Measurements from ENCODE around the gene ZBED6. TPM values are rescaled to one million over a fixed set of nuclear protein-coding genes. Genes with fewer than 3 reads are reported as not detected.

ZBED6 gene
- total and polyA plus RNA-seq, 2 experiments from 2014 or later, result 3.1 to 8.6 TPM

- no peak for TF ChIP-seq CTCF (IDR thresholded peaks at IDR 0.05; ENCODE audit: low read depth, low read length)
- Histone ChIP-seq H3K36me3 (peaks cover 8% of the 10 kb centered on the region), H3K4me3 (no peak overlapping the region), H3K27ac (no peak overlapping the region), H3K4me1 (ENCODE audit: low read depth) (peaks cover 47% of the 10 kb centered on the region), H3K9me3 (ENCODE audit: low read depth) (no peaks in the 10 kb centered on the region), H3K27me3 (no peaks in the 10 kb centered on the region)
- DNase-seq (ENCODE audit: low read depth in 1 of 2, low spot score in 1 of 2), result no peak
Measured at GRCh38 chr1:203799157-203799556, 3.7 kb downstream of the ZBED6 start.

DNA sequence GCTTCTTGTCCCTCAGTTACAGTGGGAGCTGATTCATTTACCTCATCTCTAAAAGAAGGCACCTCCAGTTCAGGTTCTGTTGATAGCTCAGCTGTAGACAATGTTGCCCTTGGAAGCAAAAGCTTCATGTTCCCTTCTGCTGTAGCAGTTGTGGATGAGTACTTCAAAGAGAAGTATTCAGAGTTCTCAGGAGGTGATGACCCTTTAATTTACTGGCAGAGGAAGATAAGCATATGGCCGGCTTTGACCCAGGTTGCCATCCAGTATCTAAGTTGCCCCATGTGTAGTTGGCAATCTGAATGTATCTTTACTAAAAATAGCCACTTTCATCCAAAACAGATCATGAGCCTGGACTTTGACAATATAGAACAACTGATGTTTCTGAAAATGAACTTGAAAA lies 4.5 kb downstream of the ZBED6 start:
- Histone ChIP-seq H3K27ac (no peak overlapping the region), H3K36me3 (peaks cover 8% of the 10 kb centered on the region), H3K4me1 (ENCODE audit: low read depth) (peaks cover 43% of the 10 kb centered on the region), H3K4me3 (no peak overlapping the region), H3K27me3 (no peaks in the 10 kb centered on the region), H3K9me3 (ENCODE audit: low read depth) (no peaks in the 10 kb centered on the region)
- DNase-seq (ENCODE audit: low read depth in 1 of 2, low spot score in 1 of 2), result no peak
- TF ChIP-seq CTCF (IDR thresholded peaks at IDR 0.05; ENCODE audit: low read depth, low read length), result no peak

GRCh38 chr1:203805689-203806088 lies 10.3 kb downstream of the ZBED6 start:
- no peak for DNase-seq (ENCODE audit: low read depth in 1 of 2, low spot score in 1 of 2)
- H3K36me3 ChIP-seq, result peaks cover 21% of the 10 kb centered on the region
- no peaks in the 10 kb centered on the region for H3K27me3 ChIP-seq
- H3K9me3 ChIP-seq (ENCODE audit: low read depth), result no peaks in the 10 kb centered on the region
- no peak overlapping the region for H3K4me3 ChIP-seq
- H3K4me1 ChIP-seq (ENCODE audit: low read depth), result peaks cover 2% of the 10 kb centered on the region
- no peak overlapping the region for H3K27ac ChIP-seq
- TF ChIP-seq CTCF (IDR thresholded peaks at IDR 0.05; ENCODE audit: low read depth, low read length), result no peak

- H3K4me1 ChIP-seq (ENCODE audit: low read depth), result no peaks in the 10 kb centered on the region
- no peaks in the 10 kb centered on the region for H3K27me3 ChIP-seq
- no peak for TF ChIP-seq CTCF (IDR thresholded peaks at IDR 0.05; ENCODE audit: low read depth, low read length)
- H3K4me3 ChIP-seq, result no peak overlapping the region
- peaks cover 19% of the 10 kb centered on the region for H3K36me3 ChIP-seq
- H3K27ac ChIP-seq, result no peak overlapping the region
- no peaks in the 10 kb centered on the region for H3K9me3 ChIP-seq (ENCODE audit: low read depth)
- peak in 1 of 2 donors; percentile 25 for DNase-seq (ENCODE audit: low read depth in 1 of 2, low spot score in 1 of 2)
Measured at GRCh38 chr1:203807196-203807595, 11.8 kb downstream of the ZBED6 start.

- peaks cover 29% of the 10 kb centered on the region for H3K36me3 ChIP-seq
- no peak overlapping the region for H3K4me3 ChIP-seq
- no peak overlapping the region for H3K27ac ChIP-seq
- no peaks in the 10 kb centered on the region for H3K27me3 ChIP-seq
- no peaks in the 10 kb centered on the region for H3K9me3 ChIP-seq (ENCODE audit: low read depth)
- H3K4me1 ChIP-seq (ENCODE audit: low read depth), result no peaks in the 10 kb centered on the region
- DNase-seq (ENCODE audit: low read depth in 1 of 2, low spot score in 1 of 2), result no peak
- TF ChIP-seq CTCF (IDR thresholded peaks at IDR 0.05; ENCODE audit: low read depth, low read length), result no peak
Measured at GRCh38 chr1:203813581-203814341, 18.3 kb downstream of the ZBED6 start.
